Measurements from ENCODE around the gene FAM227B.

DNA sequence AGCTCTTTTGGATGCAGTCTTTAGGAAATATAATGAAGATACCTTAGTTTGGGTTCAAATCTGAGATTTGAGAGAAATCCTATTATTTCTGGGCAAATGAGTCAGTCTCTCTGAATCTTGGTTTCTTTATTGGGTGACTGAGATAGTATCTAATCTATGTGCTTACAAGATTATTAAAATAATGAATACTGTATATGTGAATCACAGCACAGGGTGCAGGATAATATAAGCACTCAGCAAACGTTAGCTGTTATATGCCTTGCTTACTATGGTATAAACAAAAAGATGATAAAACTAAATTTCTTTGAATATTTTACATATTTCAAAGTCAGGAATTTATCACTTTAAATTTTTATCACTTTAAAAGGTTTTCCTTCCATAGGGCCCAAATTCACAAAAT lies 168.0 kb downstream of the FAM227B start:
- TF ChIP-seq POLR2A (IDR thresholded peaks at IDR 0.05), result no peak
- TF ChIP-seq, protein P1, sequence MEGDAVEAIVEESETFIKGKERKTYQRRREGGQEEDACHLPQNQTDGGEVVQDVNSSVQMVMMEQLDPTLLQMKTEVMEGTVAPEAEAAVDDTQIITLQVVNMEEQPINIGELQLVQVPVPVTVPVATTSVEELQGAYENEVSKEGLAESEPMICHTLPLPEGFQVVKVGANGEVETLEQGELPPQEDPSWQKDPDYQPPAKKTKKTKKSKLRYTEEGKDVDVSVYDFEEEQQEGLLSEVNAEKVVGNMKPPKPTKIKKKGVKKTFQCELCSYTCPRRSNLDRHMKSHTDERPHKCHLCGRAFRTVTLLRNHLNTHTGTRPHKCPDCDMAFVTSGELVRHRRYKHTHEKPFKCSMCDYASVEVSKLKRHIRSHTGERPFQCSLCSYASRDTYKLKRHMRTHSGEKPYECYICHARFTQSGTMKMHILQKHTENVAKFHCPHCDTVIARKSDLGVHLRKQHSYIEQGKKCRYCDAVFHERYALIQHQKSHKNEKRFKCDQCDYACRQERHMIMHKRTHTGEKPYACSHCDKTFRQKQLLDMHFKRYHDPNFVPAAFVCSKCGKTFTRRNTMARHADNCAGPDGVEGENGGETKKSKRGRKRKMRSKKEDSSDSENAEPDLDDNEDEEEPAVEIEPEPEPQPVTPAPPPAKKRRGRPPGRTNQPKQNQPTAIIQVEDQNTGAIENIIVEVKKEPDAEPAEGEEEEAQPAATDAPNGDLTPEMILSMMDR (IDR thresholded peaks at IDR 0.05), result no peak

Data from thyroid gland (tissue), 4 donors.